Glutamatergic neuron (in vitro differentiated cells): ENCODE measurements around the gene TMEM190. TPM values are rescaled to one million over a fixed set of nuclear protein-coding genes. Genes with fewer than 3 reads are reported as not detected.

Experiments used
- DNase-seq: peaks from one replicate; pipeline ENCODE4 v3.0.0; 2022
- H3K27ac Mint-ChIP-seq: one replicate; pipeline ENCODE4 v1.8.0; 2020; ENCODE audit warnings: mild to moderate bottlenecking, mixed read lengths, inconsistent platforms; ENCODE audit not compliant: unreplicated experiment
- H3K27me3 Mint-ChIP-seq: one replicate; pipeline ENCODE4 v1.8.0; 2020; ENCODE audit warnings: mild to moderate bottlenecking, moderate library complexity, mixed read lengths, inconsistent platforms; ENCODE audit not compliant: unreplicated experiment
- H3K36me3 Mint-ChIP-seq: one replicate; pipeline ENCODE4 v1.8.0; 2020; ENCODE audit warnings: mild to moderate bottlenecking, mixed read lengths, inconsistent platforms; ENCODE audit not compliant: unreplicated experiment
- H3K4me1 Mint-ChIP-seq: one replicate; pipeline ENCODE4 v1.8.0; 2020; ENCODE audit warnings: mild to moderate bottlenecking, low read depth, mixed read lengths, inconsistent platforms; ENCODE audit not compliant: unreplicated experiment
- H3K4me3 Mint-ChIP-seq: one replicate; pipeline ENCODE4 v1.8.0; 2020; ENCODE audit warnings: mild to moderate bottlenecking, mixed read lengths, inconsistent platforms; ENCODE audit not compliant: unreplicated experiment
- H3K9me3 Mint-ChIP-seq: one replicate; pipeline ENCODE4 v1.8.0; 2020; ENCODE audit warnings: mild to moderate bottlenecking, moderate library complexity, mixed read lengths, inconsistent platforms; ENCODE audit not compliant: unreplicated experiment
- total RNA-seq: library from RNA; stranded (reverse); fragmentation: NEBNext Ultra II Directional; extraction: Animal tissue kit (Norgen Biotek cat#: 25700); gene quantifications from one replicate; pipeline ENCODE4 v1.2.1, GENCODE V29; 2021; ENCODE audit not compliant: unreplicated experiment
- TF ChIP-seq, protein P1 (sequence below): fragments of 200-600 bp; sonication (generic); IDR thresholded peaks from one replicate; pipeline ENCODE4 v1.5.0; 2021; ENCODE audit not compliant: partially characterized antibody, unreplicated experiment

TMEM190 gene
- total RNA-seq, 1 donor from 2014 or later = 3.7 TPM

DNA sequence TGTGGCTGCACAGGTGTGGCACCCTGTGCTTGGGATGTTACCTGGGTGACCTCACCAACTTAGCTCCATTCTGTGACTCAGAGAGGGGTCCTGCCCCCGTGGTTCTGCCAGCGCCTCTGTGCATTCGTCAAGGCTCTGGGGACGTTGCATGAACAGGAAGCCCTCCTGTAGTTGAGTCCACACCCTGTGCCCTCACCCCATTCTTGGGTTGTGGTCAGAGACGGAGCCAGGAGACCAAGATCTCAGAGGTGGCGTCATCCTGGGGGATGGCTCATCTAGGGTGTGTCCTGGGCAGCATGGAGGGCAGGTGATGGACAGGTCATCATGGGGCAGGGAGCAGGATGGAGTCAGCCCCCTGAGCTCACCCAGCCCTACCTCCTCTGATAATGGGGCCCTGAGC lies 24.6 kb upstream of the TMEM190 start:
- H3K4me3 Mint-ChIP-seq = no peak overlapping the region
- TF ChIP-seq, protein P1, sequence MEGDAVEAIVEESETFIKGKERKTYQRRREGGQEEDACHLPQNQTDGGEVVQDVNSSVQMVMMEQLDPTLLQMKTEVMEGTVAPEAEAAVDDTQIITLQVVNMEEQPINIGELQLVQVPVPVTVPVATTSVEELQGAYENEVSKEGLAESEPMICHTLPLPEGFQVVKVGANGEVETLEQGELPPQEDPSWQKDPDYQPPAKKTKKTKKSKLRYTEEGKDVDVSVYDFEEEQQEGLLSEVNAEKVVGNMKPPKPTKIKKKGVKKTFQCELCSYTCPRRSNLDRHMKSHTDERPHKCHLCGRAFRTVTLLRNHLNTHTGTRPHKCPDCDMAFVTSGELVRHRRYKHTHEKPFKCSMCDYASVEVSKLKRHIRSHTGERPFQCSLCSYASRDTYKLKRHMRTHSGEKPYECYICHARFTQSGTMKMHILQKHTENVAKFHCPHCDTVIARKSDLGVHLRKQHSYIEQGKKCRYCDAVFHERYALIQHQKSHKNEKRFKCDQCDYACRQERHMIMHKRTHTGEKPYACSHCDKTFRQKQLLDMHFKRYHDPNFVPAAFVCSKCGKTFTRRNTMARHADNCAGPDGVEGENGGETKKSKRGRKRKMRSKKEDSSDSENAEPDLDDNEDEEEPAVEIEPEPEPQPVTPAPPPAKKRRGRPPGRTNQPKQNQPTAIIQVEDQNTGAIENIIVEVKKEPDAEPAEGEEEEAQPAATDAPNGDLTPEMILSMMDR = no peak
- peaks cover 17% of the 10 kb centered on the region for H3K27me3 Mint-ChIP-seq

DNA sequence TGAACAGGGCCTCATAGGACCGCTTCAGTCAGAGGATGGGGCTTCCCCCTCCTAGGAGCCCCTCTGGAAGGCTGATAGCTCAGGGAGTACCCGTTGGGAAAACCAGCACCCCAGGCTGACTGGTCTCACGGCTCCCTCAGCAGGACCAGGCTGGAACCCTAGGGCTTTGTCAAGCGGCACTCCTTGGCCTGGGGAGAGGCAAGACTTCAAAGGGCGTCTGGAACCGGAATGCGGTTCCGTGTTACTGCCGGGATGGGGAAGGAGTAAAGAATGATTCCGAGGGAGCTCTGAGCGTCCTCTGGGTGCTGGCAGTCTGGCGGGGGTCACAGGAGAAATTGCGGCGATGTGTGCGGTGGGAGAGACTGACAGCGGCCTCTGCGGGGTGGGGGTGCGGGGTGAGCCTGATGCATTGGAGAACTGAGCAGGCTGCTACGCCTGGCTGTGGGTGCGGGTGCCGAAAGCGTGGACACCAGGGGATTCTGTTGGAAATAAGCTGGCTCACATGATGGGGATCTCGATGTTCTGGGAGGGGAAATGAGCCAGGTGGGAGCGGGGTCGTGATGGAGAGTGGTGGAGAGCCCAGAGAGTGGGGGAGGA lies 24.0 kb upstream of the TMEM190 start:
- H3K27me3 Mint-ChIP-seq = peaks cover 17% of the 10 kb centered on the region
- H3K9me3 Mint-ChIP-seq = peaks cover 12% of the 10 kb centered on the region
- no peak for DNase-seq
- peak overlapping the region; percentile 61 for H3K4me3 Mint-ChIP-seq
- no peak overlapping the region for H3K27ac Mint-ChIP-seq
- H3K4me1 Mint-ChIP-seq = peaks cover 19% of the 10 kb centered on the region
- TF ChIP-seq, protein P1 = no peak
- H3K36me3 Mint-ChIP-seq = no peaks in the 10 kb centered on the region

More for the DNA sequence above, 24.6 kb upstream of the TMEM190 start:
- Mint-ChIP-seq H3K4me1 (peaks cover 19% of the 10 kb centered on the region), H3K36me3 (no peaks in the 10 kb centered on the region), H3K9me3 (peaks cover 12% of the 10 kb centered on the region), H3K27ac (no peak overlapping the region)
- DNase-seq = no peak

DNA sequence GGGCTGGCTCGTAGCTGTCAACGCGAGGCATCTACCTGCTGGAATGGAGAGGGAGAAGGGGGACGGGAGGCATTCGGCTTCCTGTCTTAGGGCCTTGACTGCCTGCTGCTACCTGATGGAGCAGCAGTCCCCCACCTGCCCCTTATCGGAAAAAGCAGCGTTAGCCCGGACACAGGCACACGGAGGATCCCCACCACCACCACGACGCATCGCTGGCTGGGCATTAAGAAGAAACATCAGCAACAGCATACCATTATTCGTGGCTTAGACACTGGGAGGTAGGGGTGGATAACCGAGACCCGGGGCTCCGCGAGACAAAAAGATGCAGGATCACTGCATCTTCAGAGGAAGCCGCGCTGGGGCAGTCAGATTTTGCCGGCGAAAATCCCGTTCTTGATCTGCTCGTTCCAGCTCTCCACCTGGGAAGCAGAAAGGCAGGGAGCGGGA lies 23.2 kb upstream of the TMEM190 start:
- TF ChIP-seq, protein P1 = no peak
- Mint-ChIP-seq H3K9me3 (peaks cover 10% of the 10 kb centered on the region), H3K36me3 (no peaks in the 10 kb centered on the region), H3K27ac (no peak overlapping the region), H3K4me1 (peaks cover 13% of the 10 kb centered on the region), H3K4me3 (peak overlapping the region; percentile 61), H3K27me3 (peaks cover 17% of the 10 kb centered on the region)
- no peak for DNase-seq

DNA sequence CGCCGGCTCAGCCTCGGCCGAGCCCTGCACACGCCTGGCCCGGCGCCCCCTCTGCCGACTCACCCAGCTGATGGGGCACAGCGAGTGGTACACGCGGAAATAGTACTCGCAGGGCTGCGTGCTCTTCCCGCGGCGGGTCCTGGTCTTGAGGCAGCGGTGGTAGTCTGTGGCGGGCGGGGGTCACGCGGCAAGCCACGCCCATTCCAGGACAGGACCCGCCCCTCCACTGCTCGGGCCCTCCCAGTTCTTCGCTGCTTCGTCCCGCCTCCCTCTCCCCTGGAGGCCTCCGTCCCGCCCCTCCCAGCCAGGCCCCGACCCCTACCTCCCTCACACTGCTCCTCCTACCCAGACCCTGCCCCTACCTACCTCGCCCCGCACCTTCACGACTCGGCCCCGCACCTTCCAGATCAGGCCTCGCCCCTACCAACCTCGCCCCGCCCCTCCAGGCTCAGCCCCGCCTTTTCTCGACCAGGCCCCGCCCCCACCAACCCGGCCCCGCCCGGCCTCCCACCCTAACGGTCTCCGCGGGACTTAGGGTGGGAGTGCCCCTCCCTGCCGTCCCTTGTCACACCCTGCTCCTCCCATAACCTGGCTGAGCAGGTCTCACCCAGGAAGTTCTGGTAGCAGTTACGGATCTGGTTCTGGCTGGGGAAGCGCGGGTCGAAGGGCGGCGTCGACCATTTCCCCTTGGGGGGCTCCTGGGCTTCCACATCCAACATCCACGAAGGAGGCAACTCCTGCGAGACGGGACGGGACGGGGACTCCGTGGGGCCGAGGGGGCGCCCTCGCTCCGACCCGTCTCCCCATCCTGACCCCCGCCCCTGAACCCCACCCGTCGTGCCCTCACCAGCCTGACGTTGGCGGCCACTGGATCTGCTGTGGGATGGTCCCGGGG lies 22.6 kb upstream of the TMEM190 start:
- Mint-ChIP-seq H3K9me3 (peaks cover 10% of the 10 kb centered on the region), H3K27me3 (peaks cover 17% of the 10 kb centered on the region), H3K36me3 (no peaks in the 10 kb centered on the region), H3K4me1 (peaks cover 6% of the 10 kb centered on the region), H3K4me3 (peak overlapping the region; percentile 75), H3K27ac (no peak overlapping the region)
- TF ChIP-seq, protein P1 = no peak
- peak; percentile 84 for DNase-seq

DNA sequence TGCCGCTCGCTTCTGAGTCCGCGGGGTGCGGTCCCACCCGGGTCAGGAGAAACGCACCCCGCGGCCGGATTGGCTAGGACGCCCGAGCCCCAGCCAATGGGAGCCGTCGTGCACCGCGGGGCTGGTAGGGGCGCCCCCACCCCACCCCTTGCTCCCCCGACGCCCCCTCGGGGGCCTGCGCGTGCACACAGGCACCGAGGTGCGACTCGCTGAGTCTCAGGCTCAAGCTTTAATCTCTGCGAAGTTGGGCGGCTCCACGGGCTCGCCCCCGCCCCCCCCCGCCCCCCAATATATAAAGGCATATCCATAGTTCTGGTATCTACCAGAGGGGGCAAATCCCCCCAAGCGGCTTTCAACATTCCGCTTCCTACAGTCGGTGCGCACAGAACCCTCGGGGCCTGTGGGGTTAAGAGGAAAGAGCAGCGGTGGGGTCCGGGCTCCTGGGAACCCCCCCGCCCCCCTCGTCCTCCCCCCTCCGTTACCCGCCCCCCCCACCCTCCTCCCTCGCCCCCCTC lies 21.9 kb upstream of the TMEM190 start, which contains the start of gene COX6B2:
COX6B2 (minus strand) TSS at position 22 of the 515 bp plus-strand sequence. CDS start 198 bp downstream, outside the sequence.
- Mint-ChIP-seq H3K4me1 (peaks cover 6% of the 10 kb centered on the region), H3K27ac (no peak within 1 kb of the TSS), H3K4me3 (peak within 1 kb of the TSS; percentile 75), H3K9me3 (peaks cover 10% of the 10 kb centered on the region), H3K36me3 (no peaks in the 10 kb centered on the region), H3K27me3 (peaks cover 17% of the 10 kb centered on the region)
- TF ChIP-seq, protein P1 = peak; percentile 17
- no peak for DNase-seq
